OCI-M2 (cell line): Measurements from ENCODE around the gene PCDH17.

Source experiments
- DNase-seq: peaks from one replicate; lab custom pipeline; 2025; ENCODE audit not compliant: unreplicated experiment; lab: John Stamatoyannopoulos, UW

The PCDH17 gene

GRCh38 chr13:57726981-57727380 lies 95.4 kb downstream of the PCDH17 start:
- no peak for DNase-seq

- DNase-seq = no peak
Observed at GRCh38 chr13:57734306-57734705, 102.8 kb downstream of the PCDH17 start.

GRCh38 chr13:57739089-57739488 lies 107.5 kb downstream of the PCDH17 start:
- DNase-seq = no peak

GRCh38 chr13:57739543-57740190 lies 108.1 kb downstream of the PCDH17 start:
- no peak for DNase-seq

GRCh38 chr13:57740719-57741118 lies 109.2 kb downstream of the PCDH17 start:
- no peak for DNase-seq

- no peak for DNase-seq
Observed at GRCh38 chr13:57748096-57748495, 116.6 kb downstream of the PCDH17 start.

GRCh38 chr13:57760951-57761350 lies 129.4 kb downstream of the PCDH17 start:
- DNase-seq = no peak

- DNase-seq = no peak
Observed at GRCh38 chr13:57763689-57764088, 132.1 kb downstream of the PCDH17 start.
